Measurements from ENCODE around the gene CAMK2G. TPM values are rescaled to one million over a fixed set of nuclear protein-coding genes. Genes with fewer than 3 reads are reported as not detected.

The CAMK2G gene
- total RNA-seq, 2 experiments from 2014 or later = 34.4 to 38.4 TPM

- Histone ChIP-seq H3K4me3 (ENCODE audit: low read length) (no peak overlapping the region), H3K27me3 (ENCODE audit: control insufficient read depth in 1 of 2, insufficient read depth in 2 of 2, low read length in 2 of 2) (no peaks in the 10 kb centered on the region), H3K9me3 (ENCODE audit: control insufficient read depth in 1 of 2, insufficient read depth in 1 of 2, low read length in 2 of 2) (no peaks in the 10 kb centered on the region), H3K36me3 (ENCODE audit: insufficient read depth, low read length) (peaks cover 89% of the 10 kb centered on the region), H3K27ac (ENCODE audit: low read depth in 1 of 2, low read length in 2 of 2) (peak overlapping the region; percentile 49 to 61), H3K4me1 (ENCODE audit: insufficient read depth, low read length) (peaks cover 80% of the 10 kb centered on the region)
- Mint-ChIP-seq H3K4me1 (ENCODE audit: low read depth) (peaks cover 77% of the 10 kb centered on the region), H3K27ac (peak overlapping the region; percentile 85), H3K27me3 (no peaks in the 10 kb centered on the region), H3K4me3 (peak overlapping the region; percentile 56), H3K36me3 (ENCODE audit: low read depth) (peaks cover 76% of the 10 kb centered on the region), H3K9me3 (no peaks in the 10 kb centered on the region)
- CTCF ChIA-PET = interaction anchor here (1.0 to 2.1 kb wide), 2 partner anchors 9 to 21 kb away, joined by 8 to 16 read pairs; no protein-coding TSS in a partner anchor
- intact Hi-C loops (cut with DNase I, micrococcal nuclease) = no loop called here
- ATAC-seq (ENCODE audit: poor library complexity) (peak; percentile 19), DNase-seq (no peak)
- POLR2A ChIA-PET = interaction anchor here (0.9 to 2.3 kb wide), 5 partner anchors 9 to 47 kb away, joined by 3 to 11 read pairs (median 7); partner anchors contain the start of gene CAMK2G
- no peak for TF ChIP-seq CTCF (IDR thresholded peaks at IDR 0.05)
Measured at GRCh38 chr10:73858750-73859427, 15.5 kb downstream of the CAMK2G start.

GRCh38 chr10:73858013-73858708 lies 16.2 kb downstream of the CAMK2G start:
- no peak for TF ChIP-seq CTCF (IDR thresholded peaks at IDR 0.05)
- ATAC-seq (ENCODE audit: poor library complexity) (no peak), DNase-seq (no peak)
- peak overlapping the region; percentile 49 to 61 for H3K27ac ChIP-seq (ENCODE audit: low read depth in 1 of 2, low read length in 2 of 2)
- H3K4me3 ChIP-seq (ENCODE audit: low read length) = no peak overlapping the region
- intact Hi-C loops (cut with DNase I, micrococcal nuclease) = no loop called here
- no peaks in the 10 kb centered on the region for H3K9me3 ChIP-seq (ENCODE audit: control insufficient read depth in 1 of 2, insufficient read depth in 1 of 2, low read length in 2 of 2)
- ChIA-PET POLR2A (interaction anchor here (0.9 to 2.3 kb wide), 4 partner anchors 8 to 22 kb away, joined by 3 to 11 read pairs (median 5); partner anchors contain the start of gene CAMK2G), CTCF (interaction anchor here (1.3 to 1.7 kb wide), 2 partner anchors 21 to 82 kb away, joined by 3 to 6 read pairs; no protein-coding TSS in a partner anchor)
- H3K36me3 ChIP-seq (ENCODE audit: insufficient read depth, low read length) = peaks cover 89% of the 10 kb centered on the region
- no peaks in the 10 kb centered on the region for H3K27me3 Mint-ChIP-seq
- H3K36me3 Mint-ChIP-seq (ENCODE audit: low read depth) = peaks cover 83% of the 10 kb centered on the region
- H3K4me1 ChIP-seq (ENCODE audit: insufficient read depth, low read length) = peaks cover 73% of the 10 kb centered on the region
- no peaks in the 10 kb centered on the region for H3K27me3 ChIP-seq (ENCODE audit: control insufficient read depth in 1 of 2, insufficient read depth in 2 of 2, low read length in 2 of 2)
- H3K27ac Mint-ChIP-seq = peak overlapping the region; percentile 85
- no peak overlapping the region for H3K4me3 Mint-ChIP-seq
- H3K4me1 Mint-ChIP-seq (ENCODE audit: low read depth) = peaks cover 75% of the 10 kb centered on the region
- H3K9me3 Mint-ChIP-seq = no peaks in the 10 kb centered on the region

GRCh38 chr10:73857446-73857845 lies 16.9 kb downstream of the CAMK2G start:
- Mint-ChIP-seq H3K27me3 (no peaks in the 10 kb centered on the region), H3K4me3 (peak overlapping the region; percentile 46), H3K36me3 (ENCODE audit: low read depth) (peaks cover 81% of the 10 kb centered on the region), H3K4me1 (ENCODE audit: low read depth) (peaks cover 69% of the 10 kb centered on the region), H3K27ac (peak overlapping the region; percentile 85), H3K9me3 (no peaks in the 10 kb centered on the region)
- DNase-seq (peak in 1 of 14 experiments; percentile 39), ATAC-seq (ENCODE audit: poor library complexity) (peak; percentile 29)
- TF ChIP-seq CTCF (IDR thresholded peaks at IDR 0.05) = no peak
- CTCF ChIA-PET = interaction anchor here (1.3 to 1.7 kb wide), 2 partner anchors 22 to 83 kb away, joined by 3 to 6 read pairs; no protein-coding TSS in a partner anchor
- intact Hi-C loops (cut with DNase I, micrococcal nuclease) = no loop called here
- Histone ChIP-seq H3K36me3 (ENCODE audit: insufficient read depth, low read length) (peaks cover 90% of the 10 kb centered on the region), H3K4me3 (ENCODE audit: low read length) (no peak overlapping the region), H3K9me3 (ENCODE audit: control insufficient read depth in 1 of 2, insufficient read depth in 1 of 2, low read length in 2 of 2) (no peaks in the 10 kb centered on the region), H3K27me3 (ENCODE audit: control insufficient read depth in 1 of 2, insufficient read depth in 2 of 2, low read length in 2 of 2) (no peaks in the 10 kb centered on the region), H3K4me1 (ENCODE audit: insufficient read depth, low read length) (peaks cover 65% of the 10 kb centered on the region), H3K27ac (ENCODE audit: low read depth in 1 of 2, low read length in 2 of 2) (peak overlapping the region in 1 of 2 donors; percentile 29)
- POLR2A ChIA-PET = interaction anchor here (0.7 to 1.5 kb wide), 4 partner anchors 9 to 22 kb away, joined by 3 to 4 read pairs (median 3); partner anchors contain the start of gene CAMK2G

Data from CD4-positive, alpha-beta T cell (primary cell).